Colonic mucosa (tissue), 4 donors: ENCODE results near the gene TSPAN9. TPM values are rescaled to one million over a fixed set of nuclear protein-coding genes. Genes with fewer than 3 reads are reported as not detected.

Experiments used
- DNase-seq: peaks from one replicate; pipeline ENCODE4 v3.0.0-alpha.2; 2020
- H3K27ac ChIP-seq: fragments of 200-600 bp; one replicate; pipeline ENCODE4 v1.8.0; 2021
- H3K27me3 ChIP-seq: fragments of 200-600 bp; one replicate; pipeline ENCODE4 v1.8.0; 2021
- H3K36me3 ChIP-seq: fragments of 200-600 bp; one replicate; pipeline ENCODE4 v1.8.0; 2021
- H3K4me1 ChIP-seq: fragments of 200-600 bp; one replicate; pipeline ENCODE4 v1.8.0; 2021; ENCODE audit warnings: mild to moderate bottlenecking
- H3K4me3 ChIP-seq: fragments of 200-600 bp; one replicate; pipeline ENCODE4 v1.8.0; 2021
- H3K9ac ChIP-seq, 2 donors: one replicate each; pipeline ENCODE4 v1.7.0; 2013; ENCODE audit warnings: control low read depth in 2 of 2, low read depth in 2 of 2, low read length in 2 of 2
- H3K9me3 ChIP-seq: fragments of 200-600 bp; one replicate; pipeline ENCODE4 v1.8.0; 2021
- intact Hi-C: fragments of 100-400 bp; cut with DNase I; formaldehyde crosslinking; loops from one replicate; pipeline ENCODE4 v1.14.1; 2022
- total RNA-seq, 2 donors: library from RNA; stranded (reverse); fragmentation: NEBNext Ultra II Directional in 1 of 2; extraction: Animal tissue kit (Norgen Biotek cat#: 25700) in 1 of 2; gene quantifications; one replicate each; pipeline ENCODE4 v1.2.1, GENCODE V29; 2021
- TF ChIP-seq, protein P1 (sequence below): fragments of 200-600 bp; IDR thresholded peaks from one replicate; pipeline ENCODE4 v1.8.0; 2022; ENCODE audit warnings: antibody characterized with exemption, mild to moderate bottlenecking
- donor health status: healthy.
- donor health status: DM: no; HTN: no; CAD: no.
- donor health status: DM: no; HTN: no; CAD: no.

Gene TSPAN9
- total RNA-seq, 2 donors from 2014 or later, result 4.7 to 9.9 TPM

DNA sequence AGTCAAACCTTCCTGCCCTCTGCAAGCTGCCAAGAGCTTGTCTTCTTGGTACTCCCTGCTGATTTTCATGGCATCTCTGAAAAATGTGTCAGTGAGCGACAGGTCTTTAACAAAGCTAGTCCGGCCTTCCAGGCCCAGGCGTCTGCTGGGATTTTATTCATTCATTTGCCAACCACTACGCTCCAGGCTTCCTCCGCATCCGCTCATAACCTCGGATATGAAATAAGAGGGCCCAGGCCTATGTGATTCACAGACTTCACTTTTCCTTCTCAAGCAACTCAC lies 13.8 kb downstream of the TSPAN9 start:
- H3K4me1 ChIP-seq, result no peaks in the 10 kb centered on the region
- no peaks in the 10 kb centered on the region for H3K27me3 ChIP-seq
- H3K9ac ChIP-seq, result no peak overlapping the region
- DNase-seq, result no peak
- TF ChIP-seq, protein P1, sequence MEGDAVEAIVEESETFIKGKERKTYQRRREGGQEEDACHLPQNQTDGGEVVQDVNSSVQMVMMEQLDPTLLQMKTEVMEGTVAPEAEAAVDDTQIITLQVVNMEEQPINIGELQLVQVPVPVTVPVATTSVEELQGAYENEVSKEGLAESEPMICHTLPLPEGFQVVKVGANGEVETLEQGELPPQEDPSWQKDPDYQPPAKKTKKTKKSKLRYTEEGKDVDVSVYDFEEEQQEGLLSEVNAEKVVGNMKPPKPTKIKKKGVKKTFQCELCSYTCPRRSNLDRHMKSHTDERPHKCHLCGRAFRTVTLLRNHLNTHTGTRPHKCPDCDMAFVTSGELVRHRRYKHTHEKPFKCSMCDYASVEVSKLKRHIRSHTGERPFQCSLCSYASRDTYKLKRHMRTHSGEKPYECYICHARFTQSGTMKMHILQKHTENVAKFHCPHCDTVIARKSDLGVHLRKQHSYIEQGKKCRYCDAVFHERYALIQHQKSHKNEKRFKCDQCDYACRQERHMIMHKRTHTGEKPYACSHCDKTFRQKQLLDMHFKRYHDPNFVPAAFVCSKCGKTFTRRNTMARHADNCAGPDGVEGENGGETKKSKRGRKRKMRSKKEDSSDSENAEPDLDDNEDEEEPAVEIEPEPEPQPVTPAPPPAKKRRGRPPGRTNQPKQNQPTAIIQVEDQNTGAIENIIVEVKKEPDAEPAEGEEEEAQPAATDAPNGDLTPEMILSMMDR, result no peak
- H3K9me3 ChIP-seq, result no peaks in the 10 kb centered on the region
- no peak overlapping the region for H3K4me3 ChIP-seq
- H3K27ac ChIP-seq, result no peak overlapping the region
- intact Hi-C loops, result no loop called here
- H3K36me3 ChIP-seq, result no peaks in the 10 kb centered on the region

DNA sequence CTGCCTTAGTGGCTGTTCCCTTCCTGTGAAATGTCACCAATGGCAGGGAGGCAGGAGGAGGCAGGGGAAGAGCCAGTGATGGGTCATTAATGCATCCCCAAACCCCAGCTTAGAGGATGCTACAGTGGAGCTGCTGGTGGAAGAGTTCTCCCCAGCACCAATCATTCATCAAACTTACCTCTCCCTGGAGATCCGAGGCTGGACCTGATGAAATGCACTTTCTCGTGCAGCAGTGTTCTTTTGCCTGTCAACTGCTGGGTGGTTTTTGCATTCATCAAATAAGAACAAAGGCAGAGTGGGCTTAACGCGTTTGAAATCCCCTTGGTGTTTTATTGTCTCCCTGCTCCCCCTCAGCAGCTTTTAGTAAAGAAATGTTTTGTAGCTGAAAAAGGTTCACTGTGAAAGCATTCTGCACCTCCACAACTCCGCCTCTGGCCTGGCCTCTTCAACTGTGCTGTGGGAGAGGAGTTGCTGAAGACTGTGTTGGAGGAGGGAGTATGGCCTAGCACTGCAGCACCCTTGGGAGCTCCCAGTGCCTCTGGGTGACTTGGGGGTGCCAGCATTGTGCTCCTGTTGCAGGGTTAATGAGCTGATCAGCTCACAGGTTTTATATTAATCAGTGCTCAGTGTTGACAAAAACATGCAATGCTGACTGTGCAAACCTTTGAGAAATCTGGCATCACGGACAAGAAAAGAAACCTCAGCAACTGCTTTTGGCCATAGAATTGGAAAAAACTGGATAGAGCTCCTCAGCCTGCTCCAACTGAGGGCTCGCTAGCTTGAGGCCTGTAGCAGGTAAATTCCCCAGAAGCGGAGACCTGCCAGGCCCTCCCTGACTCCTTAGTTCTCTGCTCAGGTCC lies 14.4 kb downstream of the TSPAN9 start:
- H3K4me1 ChIP-seq, result no peaks in the 10 kb centered on the region

DNA sequence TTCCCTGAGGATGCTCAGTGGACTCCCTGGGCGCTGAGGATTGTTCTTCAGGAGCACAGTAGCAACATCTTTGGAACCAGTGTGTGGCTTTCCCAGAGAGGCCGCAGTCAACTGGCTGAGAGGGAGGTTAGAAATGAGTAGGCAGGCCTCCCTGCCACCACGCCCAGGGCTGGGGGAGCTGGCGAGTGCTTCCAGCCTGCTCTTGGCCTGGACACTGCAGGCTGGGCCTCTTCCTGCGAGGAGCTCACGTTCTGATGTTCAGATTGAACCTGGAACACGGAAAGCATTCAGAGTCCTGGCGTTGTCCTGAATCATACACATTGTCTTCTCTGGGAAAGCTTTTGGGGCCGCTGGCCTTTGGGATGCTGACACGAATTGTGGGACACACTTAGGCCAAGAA lies 15.6 kb downstream of the TSPAN9 start:
- intact Hi-C loops, result no loop called here
- Histone ChIP-seq H3K27me3 (no peaks in the 10 kb centered on the region), H3K36me3 (no peaks in the 10 kb centered on the region), H3K9ac (no peak overlapping the region), H3K9me3 (no peaks in the 10 kb centered on the region), H3K27ac (no peak overlapping the region), H3K4me3 (no peak overlapping the region), H3K4me1 (no peaks in the 10 kb centered on the region)
- TF ChIP-seq, protein P1, result no peak
- DNase-seq, result no peak

More for the DNA sequence above, 14.4 kb downstream of the TSPAN9 start:
- DNase-seq, result no peak
- Histone ChIP-seq H3K27me3 (no peaks in the 10 kb centered on the region), H3K36me3 (no peaks in the 10 kb centered on the region), H3K27ac (no peak overlapping the region), H3K9ac (no peak overlapping the region), H3K4me3 (no peak overlapping the region), H3K9me3 (no peaks in the 10 kb centered on the region)
- TF ChIP-seq, protein P1, result no peak
- intact Hi-C loops, result no loop called here

DNA sequence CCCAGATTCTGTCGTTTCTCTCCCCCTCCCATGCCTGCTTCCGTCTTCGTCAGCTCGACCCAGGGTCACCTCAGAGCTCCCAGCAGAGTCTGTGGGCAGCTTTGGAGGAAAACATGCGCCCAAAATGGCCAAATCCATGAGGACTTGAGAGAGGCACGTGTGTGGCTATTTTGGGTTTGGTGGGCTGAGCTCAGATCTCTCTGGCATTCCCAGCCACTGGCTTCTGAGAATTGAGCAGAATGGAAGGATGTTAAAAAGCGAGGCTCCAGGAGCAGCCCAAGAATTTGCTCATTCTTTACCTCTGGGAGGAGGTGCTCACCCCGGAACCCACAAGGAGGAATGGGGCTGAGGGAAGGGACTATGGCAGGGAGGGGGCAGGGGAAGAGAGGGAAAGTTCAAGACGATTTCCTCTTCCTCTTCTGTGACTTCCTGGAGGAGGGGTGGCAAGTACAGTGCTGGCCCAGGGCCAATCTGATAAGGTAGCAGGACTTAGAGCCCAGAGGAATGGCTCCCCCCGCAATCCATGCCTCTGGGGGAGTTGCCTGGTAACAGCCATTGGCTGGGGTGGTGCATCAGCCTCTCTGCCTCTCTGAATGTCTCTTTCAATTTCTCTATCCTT lies 20.1 kb downstream of the TSPAN9 start:
- Histone ChIP-seq H3K4me1 (no peaks in the 10 kb centered on the region), H3K9ac (no peak overlapping the region), H3K9me3 (no peaks in the 10 kb centered on the region), H3K36me3 (no peaks in the 10 kb centered on the region), H3K27ac (no peak overlapping the region), H3K4me3 (no peak overlapping the region), H3K27me3 (no peaks in the 10 kb centered on the region)
- DNase-seq, result peak; percentile 30
- TF ChIP-seq, protein P1, result no peak
- intact Hi-C loops, result no loop called here

DNA sequence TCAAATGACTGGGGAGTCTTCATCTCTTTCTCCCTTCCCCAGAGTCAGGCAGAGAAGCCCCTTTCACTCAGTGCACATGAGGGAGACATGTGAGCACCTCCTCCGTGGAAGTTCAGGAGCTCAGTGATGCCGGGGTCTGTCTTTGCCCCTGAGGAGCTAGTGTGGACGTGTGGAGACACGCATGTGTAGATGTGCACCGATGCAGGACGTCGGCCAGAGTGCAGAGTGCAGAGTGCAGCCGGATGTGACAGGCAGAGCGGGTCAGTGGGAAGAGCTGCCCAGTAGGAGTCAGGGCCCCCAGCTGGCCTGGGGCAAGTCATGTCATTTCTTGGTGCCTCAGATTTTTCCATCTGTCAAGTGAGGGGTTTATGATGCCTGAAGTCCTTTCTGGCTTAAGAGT lies 20.7 kb downstream of the TSPAN9 start:
- TF ChIP-seq, protein P1, result no peak
- H3K4me1 ChIP-seq, result no peaks in the 10 kb centered on the region
- H3K27ac ChIP-seq, result no peak overlapping the region
- no peak overlapping the region for H3K9ac ChIP-seq
- no peak overlapping the region for H3K4me3 ChIP-seq
- intact Hi-C loops, result no loop called here
- H3K27me3 ChIP-seq, result no peaks in the 10 kb centered on the region
- no peaks in the 10 kb centered on the region for H3K9me3 ChIP-seq
- DNase-seq, result no peak
- no peaks in the 10 kb centered on the region for H3K36me3 ChIP-seq
